Retinal pigment epithelial cell (primary cell): ENCODE data around the gene ASCL2.

Experiments used
- DNase-seq: peaks from one replicate; pipeline ENCODE4 v3.0.0-alpha.2; 2010; ENCODE audit warnings: low read depth
- H3K4me3 ChIP-seq: 2 replicates; pipeline ENCODE4 v1.5.1; 2011; ENCODE audit warnings: mild to moderate bottlenecking, low read length, control low read depth, moderate library complexity
- TF ChIP-seq, protein P1 (sequence below): conservative IDR thresholded peaks from 2 replicates; pipeline ENCODE4 v1.5.1; 2011; ENCODE audit warnings: low read depth, low read length, control low read depth, inconsistent platforms

Gene ASCL2, protein sequence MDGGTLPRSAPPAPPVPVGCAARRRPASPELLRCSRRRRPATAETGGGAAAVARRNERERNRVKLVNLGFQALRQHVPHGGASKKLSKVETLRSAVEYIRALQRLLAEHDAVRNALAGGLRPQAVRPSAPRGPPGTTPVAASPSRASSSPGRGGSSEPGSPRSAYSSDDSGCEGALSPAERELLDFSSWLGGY

DNA sequence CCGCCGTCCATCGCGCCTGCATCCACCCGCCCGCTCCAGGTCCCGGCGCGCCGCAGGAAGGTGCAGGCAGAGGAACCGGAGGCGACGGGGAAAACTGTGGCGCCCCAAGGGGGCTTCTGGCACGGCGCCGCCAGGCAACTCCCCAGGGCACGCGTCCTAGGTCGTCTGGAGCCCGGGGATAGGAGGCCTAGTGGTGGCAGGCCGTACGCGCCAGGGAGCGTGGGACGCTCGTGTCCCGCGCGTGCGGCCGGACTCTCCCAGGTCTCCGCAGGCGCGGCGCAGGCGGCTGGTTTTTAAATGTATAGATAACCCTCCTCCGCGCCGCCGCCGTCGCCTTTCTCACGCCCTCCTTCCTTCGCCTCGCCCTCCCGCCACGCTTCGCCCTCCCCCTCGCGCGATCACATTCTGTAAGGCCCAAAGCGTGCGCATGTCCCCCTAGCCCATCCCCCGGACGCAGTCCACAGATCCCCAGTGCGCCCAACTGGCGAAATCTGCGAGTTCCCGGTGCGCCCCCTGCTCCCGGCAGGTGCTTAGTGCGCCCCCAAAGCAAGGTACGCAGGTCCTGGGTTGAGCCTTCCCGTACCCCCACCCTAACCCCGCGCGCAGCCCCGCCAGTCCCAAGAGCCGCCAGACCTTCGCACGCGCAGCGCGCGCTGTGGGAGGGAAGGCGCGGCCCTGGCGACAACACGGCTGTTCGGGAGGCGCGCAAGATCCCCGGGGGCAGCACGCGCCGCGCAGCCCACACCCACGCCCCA lies at the start of gene ASCL2:
TSS of gene ASCL2 (minus strand) at position 267 of the 755 bp plus-strand sequence. CDS start at position 11, 256 bp downstream.
- TF ChIP-seq, protein P1, sequence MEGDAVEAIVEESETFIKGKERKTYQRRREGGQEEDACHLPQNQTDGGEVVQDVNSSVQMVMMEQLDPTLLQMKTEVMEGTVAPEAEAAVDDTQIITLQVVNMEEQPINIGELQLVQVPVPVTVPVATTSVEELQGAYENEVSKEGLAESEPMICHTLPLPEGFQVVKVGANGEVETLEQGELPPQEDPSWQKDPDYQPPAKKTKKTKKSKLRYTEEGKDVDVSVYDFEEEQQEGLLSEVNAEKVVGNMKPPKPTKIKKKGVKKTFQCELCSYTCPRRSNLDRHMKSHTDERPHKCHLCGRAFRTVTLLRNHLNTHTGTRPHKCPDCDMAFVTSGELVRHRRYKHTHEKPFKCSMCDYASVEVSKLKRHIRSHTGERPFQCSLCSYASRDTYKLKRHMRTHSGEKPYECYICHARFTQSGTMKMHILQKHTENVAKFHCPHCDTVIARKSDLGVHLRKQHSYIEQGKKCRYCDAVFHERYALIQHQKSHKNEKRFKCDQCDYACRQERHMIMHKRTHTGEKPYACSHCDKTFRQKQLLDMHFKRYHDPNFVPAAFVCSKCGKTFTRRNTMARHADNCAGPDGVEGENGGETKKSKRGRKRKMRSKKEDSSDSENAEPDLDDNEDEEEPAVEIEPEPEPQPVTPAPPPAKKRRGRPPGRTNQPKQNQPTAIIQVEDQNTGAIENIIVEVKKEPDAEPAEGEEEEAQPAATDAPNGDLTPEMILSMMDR: no peak
- no peak within 1 kb of the TSS for H3K4me3 ChIP-seq
- no peak for DNase-seq

DNA sequence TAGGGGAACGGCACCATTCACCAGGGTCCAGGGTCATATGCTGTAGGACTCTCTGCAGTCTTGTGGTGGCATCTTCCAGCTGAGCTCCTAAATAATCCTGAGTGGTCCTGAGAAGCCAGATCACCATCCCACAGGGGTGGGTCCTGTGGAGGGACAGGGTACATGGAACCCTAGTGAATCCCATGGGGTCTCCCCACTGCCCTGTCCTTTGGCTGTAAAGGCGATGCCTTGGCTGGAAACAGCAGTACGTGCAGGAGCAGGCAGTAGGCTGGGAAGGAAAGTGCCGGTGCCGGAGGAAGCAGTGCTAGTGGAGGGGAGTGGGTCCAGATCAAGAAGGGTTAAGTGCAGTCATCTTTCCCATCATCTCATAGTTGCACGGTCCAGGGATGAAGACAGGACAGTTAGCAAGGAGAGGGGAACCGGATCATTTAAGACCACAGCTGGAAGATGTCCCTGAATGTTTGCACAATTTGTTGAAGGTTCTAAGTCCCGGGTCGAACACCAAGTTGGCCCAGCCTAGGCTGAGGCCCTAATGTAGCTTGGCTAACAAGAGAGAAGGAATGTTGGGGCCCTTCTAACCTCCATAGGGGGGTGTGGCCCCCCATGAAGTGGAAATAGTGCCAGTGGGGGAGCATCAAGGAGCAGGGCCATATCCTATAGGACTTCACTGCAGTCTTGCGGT lies 49.5 kb upstream of the ASCL2 start:
- H3K4me3 ChIP-seq: no peak overlapping the region
- DNase-seq: no peak
- TF ChIP-seq, protein P1: no peak

DNA sequence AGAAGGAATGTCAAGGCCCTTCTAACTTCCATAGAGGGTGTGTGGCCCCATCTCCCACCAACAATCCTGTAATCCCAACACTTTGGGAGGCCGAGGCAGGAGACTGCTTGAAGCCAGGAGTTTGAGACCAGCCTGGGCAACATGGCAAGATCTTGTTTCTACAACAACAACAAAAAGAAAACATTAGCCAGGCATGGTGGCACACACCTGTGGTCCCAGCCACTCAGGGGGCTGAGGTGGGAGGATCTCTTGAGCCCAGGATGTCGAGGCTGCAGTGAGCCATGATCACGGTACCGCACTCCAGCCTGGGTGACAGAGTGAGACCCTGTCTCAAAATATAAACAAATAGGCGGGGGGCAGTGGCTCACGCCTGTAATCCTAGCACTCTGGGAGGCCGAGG lies 48.3 kb upstream of the ASCL2 start:
- no peak overlapping the region for H3K4me3 ChIP-seq
- DNase-seq: no peak
- TF ChIP-seq, protein P1: no peak

DNA sequence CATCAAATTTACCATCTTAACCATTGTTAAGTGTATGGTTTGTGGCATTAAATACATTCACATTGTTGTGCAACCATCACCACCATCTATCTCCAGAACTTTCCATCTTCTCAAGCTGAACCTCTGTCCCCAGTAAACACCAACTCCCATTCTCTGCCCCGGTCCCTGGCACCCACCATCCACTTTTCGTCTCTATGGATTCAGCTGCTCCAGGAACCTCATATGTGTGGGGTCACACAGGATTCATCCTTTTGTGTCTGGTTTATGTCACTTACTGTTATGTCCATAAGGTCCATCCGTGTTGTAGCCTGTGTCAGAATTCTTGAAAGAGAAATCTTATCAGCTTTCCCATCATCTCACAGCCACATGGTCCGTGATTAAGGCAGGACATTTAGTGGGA lies 47.7 kb upstream of the ASCL2 start:
- no peak overlapping the region for H3K4me3 ChIP-seq
- TF ChIP-seq, protein P1: no peak
- no peak for DNase-seq

DNA sequence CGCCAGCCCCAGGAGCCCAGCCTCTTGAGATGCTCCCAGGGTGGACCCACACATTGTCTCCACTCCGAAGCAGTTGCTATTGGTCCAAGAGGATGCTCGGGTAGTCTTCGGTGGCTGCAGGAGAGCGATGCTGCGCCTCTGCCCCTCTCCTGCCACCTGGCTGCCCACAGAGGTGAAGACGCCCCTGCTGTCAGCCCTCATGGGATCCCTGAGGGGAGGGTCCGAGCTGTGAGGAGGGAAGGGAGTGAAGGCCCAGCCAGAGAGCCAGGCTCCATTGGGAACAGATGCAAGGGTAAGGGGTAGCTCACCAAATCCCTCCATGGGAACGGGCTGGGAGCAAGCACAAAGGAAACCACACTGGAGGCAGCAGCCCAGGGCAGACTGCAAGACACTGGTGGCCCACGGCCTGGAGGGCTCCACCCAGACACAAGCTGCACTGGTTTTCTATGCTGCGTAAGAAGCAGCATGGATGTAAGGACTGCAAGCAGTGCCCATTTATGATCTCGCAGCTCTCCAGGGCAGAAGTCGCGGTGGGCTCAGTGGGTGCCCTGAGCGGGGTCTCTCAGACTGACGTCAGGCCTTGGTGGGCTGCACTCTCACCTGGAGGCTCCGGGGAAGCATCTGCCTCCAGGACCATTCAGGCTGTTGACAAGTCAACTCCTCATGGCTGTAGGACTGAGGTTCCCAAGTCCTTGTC lies 47.1 kb upstream of the ASCL2 start:
- DNase-seq: no peak
- TF ChIP-seq, protein P1: no peak
- no peak overlapping the region for H3K4me3 ChIP-seq

DNA sequence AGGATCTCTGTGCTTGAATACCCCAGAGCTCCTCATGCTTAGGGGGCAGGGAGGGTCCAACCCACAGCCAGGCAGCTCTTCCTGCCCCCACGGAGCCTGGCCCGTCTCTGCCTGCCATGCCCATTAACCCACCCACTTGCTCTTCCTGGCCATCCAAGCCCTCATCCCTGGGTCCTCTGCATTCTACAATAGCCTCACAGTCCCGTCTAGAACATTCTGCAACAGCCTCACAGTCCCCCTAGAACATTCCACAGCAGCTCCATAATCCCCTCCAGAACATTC lies 46.5 kb upstream of the ASCL2 start:
- no peak overlapping the region for H3K4me3 ChIP-seq
- no peak for DNase-seq
- TF ChIP-seq, protein P1: no peak
